Muscle of leg (tissue), 11 donors: ENCODE results near the gene SLC16A8. TPM values are rescaled to one million over a fixed set of nuclear protein-coding genes. Genes with fewer than 3 reads are reported as not detected.
A peak's percentile ranks its signal among the peaks of the same experiment; 100 is the strongest.

Source experiments
- DNase-seq: peaks from one replicate; pipeline ENCODE4 v3.0.0; 2013
- H3K27ac ChIP-seq: one replicate; pipeline ENCODE4 v1.5.1; 2013; ENCODE audit warnings: mild to moderate bottlenecking, low read length, control low read depth
- H3K27me3 ChIP-seq: one replicate; pipeline ENCODE4 v1.6.1; 2013; ENCODE audit warnings: low read length; ENCODE audit not compliant: control insufficient read depth, insufficient read depth
- H3K36me3 ChIP-seq: one replicate; pipeline ENCODE4 v1.6.1; 2013; ENCODE audit warnings: low read length; ENCODE audit not compliant: control insufficient read depth, insufficient read depth
- H3K4me1 ChIP-seq: one replicate; pipeline ENCODE4 v1.6.1; 2013; ENCODE audit warnings: low read length; ENCODE audit not compliant: control insufficient read depth, insufficient read depth
- H3K4me3 ChIP-seq: one replicate; pipeline ENCODE4 v1.5.1; 2013; ENCODE audit warnings: low read length, control low read depth
- H3K9me3 ChIP-seq: replicated peaks from 2 replicates; pipeline ENCODE4 v1.6.1; 2013; ENCODE audit warnings: low read depth, low read length; ENCODE audit not compliant: control insufficient read depth
- WGBS: methylation state at CpG from one replicate; pipeline ENCODE4 v1.1.5; 2013; ENCODE audit warnings: missing lambda C conversion rate; ENCODE audit not compliant: insufficient coverage; 5-methylcytosine and 5-hydroxymethylcytosine counted together
- polyA plus RNA-seq, 8 donors: library from polyadenylated mRNA; unstranded; fragments of 120-200 nt; gene quantifications; one replicate each; pipeline versions ENCODE4 v1.2.1 to v1.2.3, GENCODE V29; 2013; ENCODE audit warnings: inconsistent platforms in 1 of 8, low replicate concordance in 1 of 8; ENCODE audit not compliant: insufficient read length in 8 of 8, insufficient read depth in 1 of 8
- total RNA-seq: library from RNA; stranded (reverse); fragments of 120-200 nt; gene quantifications from one replicate; pipeline ENCODE4 v1.2.4, GENCODE V29; 2013

Gene SLC16A8
- total and polyA plus RNA-seq, 9 donors: 1.0 to 3.4 (median 2.4) TPM

DNA sequence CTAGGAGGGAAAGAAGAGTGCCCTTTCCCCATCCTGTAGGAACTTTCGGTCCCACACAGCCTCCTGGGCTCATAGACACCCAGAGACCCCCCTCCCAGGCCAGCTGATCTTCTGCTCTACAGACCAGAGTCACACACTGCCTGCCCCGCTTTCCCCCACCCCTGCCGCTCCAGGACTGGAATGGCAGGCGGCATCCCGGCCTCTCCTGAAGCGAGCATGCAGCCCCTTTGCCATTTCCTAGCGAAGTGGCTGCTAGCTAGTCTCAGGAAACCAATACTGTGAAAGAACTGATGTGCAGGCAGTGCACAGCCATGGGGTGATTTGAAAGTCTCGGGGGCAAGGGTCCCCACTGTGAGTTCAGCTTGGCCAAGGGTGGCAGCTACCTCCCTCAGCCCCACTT lies 18.4 kb downstream of the SLC16A8 start:
- no peak for DNase-seq
- H3K36me3 ChIP-seq: peaks cover 31% of the 10 kb centered on the region
- peaks cover 40% of the 10 kb centered on the region for H3K4me1 ChIP-seq

DNA sequence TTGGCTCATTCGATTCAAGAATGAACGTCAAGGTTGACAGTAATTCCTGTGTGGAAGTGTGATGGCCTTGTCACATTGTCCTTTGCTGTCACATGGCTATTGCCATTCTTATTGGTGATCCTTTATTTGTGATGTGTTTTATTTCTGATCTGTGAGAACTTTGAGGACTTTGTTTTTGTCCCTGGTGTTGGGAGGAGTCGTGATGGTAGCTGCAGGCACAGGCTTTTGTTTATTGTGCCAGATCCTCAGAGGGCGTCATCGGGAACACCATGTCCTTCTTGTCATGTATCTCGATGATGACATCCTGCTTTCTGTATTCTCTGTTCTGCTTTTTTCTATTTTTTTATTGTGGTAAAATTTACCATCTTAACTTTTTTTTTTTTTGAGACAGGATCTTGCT lies 21.2 kb downstream of the SLC16A8 start:
- no peak overlapping the region for H3K4me3 ChIP-seq
- no peaks in the 10 kb centered on the region for H3K27me3 ChIP-seq
- WGBS: no CpG with 5 or more reads among the region's 6 CpGs
- H3K27ac ChIP-seq: no peak overlapping the region
- H3K9me3 ChIP-seq: no peaks in the 10 kb centered on the region
- H3K36me3 ChIP-seq: peaks cover 30% of the 10 kb centered on the region
- peaks cover 14% of the 10 kb centered on the region for H3K4me1 ChIP-seq
- no peak for DNase-seq

More for the DNA sequence above, 18.4 kb downstream of the SLC16A8 start:
- no peaks in the 10 kb centered on the region for H3K9me3 ChIP-seq
- WGBS: 97% methylated on average over 6 of the region's 8 CpGs
- H3K27ac ChIP-seq: no peak overlapping the region
- no peaks in the 10 kb centered on the region for H3K27me3 ChIP-seq
- H3K4me3 ChIP-seq: no peak overlapping the region

DNA sequence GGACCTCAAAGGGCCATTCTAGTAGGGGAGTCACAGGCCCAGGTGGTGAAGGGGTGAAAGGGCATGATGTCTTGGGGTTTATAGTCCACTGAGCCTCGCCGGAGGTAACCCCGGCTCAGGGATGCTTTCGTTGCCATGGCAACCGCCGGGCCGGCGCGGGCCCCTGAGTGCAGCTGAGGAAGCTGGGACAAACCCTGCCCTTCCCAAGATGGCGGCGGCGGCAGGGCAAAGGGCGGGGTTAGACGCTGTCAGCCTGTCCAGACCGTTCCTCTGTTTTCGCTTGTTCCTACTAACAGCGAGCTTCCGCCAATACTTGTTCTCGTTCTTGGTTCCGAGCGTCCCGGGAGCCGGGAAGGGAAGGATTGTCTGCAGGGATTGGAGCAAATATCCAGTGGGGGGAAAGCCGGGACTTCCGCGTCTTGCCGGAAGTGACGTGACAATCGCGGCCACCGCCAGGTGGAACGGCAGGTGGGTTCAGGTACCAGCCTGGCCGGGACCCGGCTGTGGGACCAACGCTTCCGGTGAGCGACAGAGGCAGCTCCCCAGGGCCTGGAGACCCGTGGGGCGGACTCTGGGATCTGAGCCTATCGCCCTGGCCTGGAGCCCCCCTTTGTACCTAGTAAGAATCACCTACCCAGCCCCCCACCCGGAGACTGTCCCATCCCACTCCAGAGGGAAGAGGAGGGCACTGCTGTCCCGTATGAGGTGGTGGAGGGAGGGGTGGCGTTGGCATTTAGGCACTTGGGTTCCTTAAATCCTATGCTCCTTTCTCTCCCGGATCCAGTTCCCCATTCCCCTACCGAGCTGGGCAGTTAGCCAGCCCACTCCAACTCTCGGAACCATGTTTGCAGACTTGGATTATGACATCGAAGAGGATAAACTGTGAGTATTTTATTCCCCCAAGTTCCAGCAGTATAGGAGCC lies 26.8 kb downstream of the SLC16A8 start, which contains the start of gene PICK1:
TSS of gene PICK1 (plus strand) at position 436 of the 923 bp plus-strand sequence. CDS start at position 842, 406 bp downstream.
- under 1% methylated on average over 37 of the region's 47 CpGs for WGBS

DNA sequence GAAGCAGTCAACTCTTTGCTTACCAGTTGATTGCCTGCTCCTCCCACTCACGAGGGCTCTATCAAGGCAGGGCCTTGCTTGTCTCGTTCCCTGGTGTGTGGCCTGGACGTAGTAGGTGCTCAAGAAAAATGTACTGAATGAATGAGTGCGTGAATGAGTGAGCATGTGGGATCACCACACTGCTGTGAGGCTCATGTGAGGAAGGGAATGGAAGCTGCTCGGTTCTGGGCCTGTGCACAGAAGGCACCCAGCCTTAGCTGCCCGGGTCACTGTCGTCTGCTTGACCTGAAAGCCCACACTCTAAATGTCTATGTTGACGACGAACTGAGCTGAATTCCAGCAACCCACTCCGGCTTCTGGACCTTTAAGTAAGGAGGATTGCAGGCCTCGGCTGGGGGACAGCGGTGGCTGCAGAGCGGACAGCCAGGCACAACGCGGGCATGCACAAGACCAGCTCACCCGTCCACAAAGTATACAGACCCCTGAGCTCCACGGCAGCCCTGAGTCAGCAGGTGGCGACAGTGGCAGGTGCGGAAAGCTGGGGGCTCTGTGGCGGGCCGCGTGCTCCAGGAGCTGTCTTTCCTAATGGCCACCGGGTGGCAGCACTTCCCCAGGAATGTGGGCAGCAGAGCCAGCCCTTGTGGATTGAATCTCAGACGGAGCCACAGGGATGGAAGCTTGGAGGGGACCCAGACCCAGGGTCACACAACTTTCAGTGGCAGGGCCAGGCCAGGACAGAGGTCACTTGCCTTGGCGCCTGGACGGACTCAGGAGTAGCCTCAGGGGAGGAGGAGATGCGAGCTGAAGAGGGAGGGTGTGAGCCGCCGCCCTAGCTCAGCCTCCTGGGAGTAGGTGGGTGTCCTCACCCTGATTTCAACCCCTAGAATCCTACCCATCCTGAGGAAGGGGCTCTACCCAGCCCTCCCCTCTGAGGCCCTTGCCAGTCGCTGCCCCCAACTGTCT lies 31.8 kb downstream of the SLC16A8 start:
- Histone ChIP-seq H3K27ac (no peak overlapping the region), H3K27me3 (peaks cover 2% of the 10 kb centered on the region), H3K4me3 (no peak overlapping the region), H3K4me1 (peaks cover 18% of the 10 kb centered on the region), H3K9me3 (no peaks in the 10 kb centered on the region), H3K36me3 (no peaks in the 10 kb centered on the region)
- DNase-seq: peak; percentile 88
- 17% methylated on average over 17 of the region's 30 CpGs for WGBS

More for the DNA sequence above, 26.8 kb downstream of the SLC16A8 start, which contains the start of gene PICK1:
- DNase-seq: peak; percentile 97
- peaks cover 2% of the 10 kb centered on the region for H3K27me3 ChIP-seq
- H3K27ac ChIP-seq: peak within 1 kb of the TSS; percentile 90
- peak within 1 kb of the TSS; percentile 81 for H3K4me3 ChIP-seq
- peaks cover 5% of the 10 kb centered on the region for H3K36me3 ChIP-seq
- peaks cover 24% of the 10 kb centered on the region for H3K4me1 ChIP-seq
- no peaks in the 10 kb centered on the region for H3K9me3 ChIP-seq

DNA sequence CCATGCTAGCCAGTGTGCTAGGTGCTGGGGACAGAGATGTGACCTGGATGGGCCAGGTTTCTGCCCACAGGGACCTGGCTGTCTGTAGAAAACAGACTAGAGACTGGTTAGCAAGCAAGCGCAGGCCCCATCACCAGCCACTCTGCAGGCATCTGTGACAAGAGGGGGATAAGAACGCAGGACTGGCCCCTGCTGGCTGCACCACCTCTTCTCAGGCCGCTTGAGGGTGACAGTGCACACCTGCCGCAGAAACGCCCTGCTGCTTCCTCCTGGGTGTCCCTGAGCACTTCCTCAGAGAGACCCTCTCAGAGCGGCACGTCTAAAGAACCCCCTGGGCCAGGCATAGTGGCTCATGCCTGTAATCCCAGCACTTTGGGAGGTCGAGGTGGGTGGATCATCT lies 32.7 kb downstream of the SLC16A8 start:
- Histone ChIP-seq H3K27me3 (peaks cover 2% of the 10 kb centered on the region), H3K36me3 (no peaks in the 10 kb centered on the region), H3K4me3 (no peak overlapping the region), H3K4me1 (peaks cover 9% of the 10 kb centered on the region), H3K27ac (no peak overlapping the region), H3K9me3 (no peaks in the 10 kb centered on the region)
- no CpG with 5 or more reads among the region's 8 CpGs for WGBS
- DNase-seq: no peak

DNA sequence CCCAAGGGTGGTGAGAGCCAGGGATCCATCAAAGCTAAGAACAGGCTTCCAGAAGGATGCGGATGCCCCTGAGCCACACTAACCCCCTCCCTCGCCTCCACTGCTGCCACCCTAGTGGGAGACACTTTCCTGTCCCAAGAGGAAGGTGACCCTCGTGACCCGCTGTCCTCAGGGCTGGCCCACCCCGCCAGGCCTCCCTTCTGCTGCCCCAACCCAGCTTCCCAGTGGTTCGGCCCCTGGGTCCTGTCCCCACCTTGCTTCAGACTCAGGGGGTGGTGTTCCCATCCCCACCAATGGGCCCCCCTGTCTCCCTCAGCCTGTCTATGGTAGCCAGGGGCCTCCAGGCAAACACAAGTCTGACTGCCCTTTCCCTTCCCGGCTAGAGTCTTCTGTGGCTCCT lies 33.3 kb downstream of the SLC16A8 start:
- H3K27ac ChIP-seq: no peak overlapping the region

DNA sequence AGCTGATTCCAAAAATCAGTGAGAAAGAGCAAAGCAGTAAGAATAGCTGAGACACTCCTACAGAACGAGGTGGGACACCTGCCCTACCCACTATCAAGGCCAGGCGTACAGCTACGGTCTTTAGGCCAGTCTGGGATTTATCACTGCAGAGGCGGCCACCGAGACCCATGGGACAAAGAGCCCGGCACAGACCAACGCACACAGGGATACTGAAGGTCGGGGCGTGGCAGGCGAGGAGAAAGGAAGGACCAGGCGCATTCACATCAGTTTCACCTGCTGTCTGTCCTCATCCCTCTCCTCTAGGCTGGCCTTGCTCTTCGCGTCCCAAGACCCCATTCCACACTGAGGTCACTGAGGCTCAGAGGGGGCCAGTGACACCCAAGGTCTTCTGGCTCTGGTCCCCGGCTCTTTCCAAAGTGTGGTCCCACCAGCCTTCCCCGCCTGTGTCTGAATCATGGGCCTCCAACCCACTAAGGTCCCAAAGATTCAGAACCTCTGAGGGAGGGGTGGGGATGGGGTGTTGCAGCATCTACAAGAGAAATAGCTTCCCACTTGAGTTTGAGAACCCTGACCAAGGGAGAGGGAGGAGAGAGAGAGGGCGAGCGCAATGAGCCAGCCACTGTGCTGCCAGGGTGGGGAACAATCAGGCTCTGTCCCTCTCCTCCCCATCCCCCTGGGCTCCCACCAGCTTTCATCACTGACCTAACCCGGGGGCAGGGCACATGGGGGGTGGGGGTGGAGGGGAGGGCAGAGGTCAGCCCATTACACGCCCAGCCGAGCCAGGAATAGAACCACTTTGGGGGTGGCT lies 34.0 kb downstream of the SLC16A8 start:
- H3K4me3 ChIP-seq: no peak overlapping the region
- no peak for DNase-seq
- H3K9me3 ChIP-seq: no peaks in the 10 kb centered on the region
- H3K27ac ChIP-seq: no peak overlapping the region
- no peaks in the 10 kb centered on the region for H3K36me3 ChIP-seq
- no peaks in the 10 kb centered on the region for H3K27me3 ChIP-seq
- 81% methylated on average over 11 of the region's 20 CpGs for WGBS
- H3K4me1 ChIP-seq: peaks cover 6% of the 10 kb centered on the region

More for the DNA sequence above, 33.3 kb downstream of the SLC16A8 start:
- WGBS: 80% methylated on average over 7 of the region's 7 CpGs
- Histone ChIP-seq H3K27me3 (peaks cover 2% of the 10 kb centered on the region), H3K4me3 (no peak overlapping the region), H3K36me3 (no peaks in the 10 kb centered on the region), H3K4me1 (peaks cover 8% of the 10 kb centered on the region), H3K9me3 (no peaks in the 10 kb centered on the region)
- DNase-seq: no peak

DNA sequence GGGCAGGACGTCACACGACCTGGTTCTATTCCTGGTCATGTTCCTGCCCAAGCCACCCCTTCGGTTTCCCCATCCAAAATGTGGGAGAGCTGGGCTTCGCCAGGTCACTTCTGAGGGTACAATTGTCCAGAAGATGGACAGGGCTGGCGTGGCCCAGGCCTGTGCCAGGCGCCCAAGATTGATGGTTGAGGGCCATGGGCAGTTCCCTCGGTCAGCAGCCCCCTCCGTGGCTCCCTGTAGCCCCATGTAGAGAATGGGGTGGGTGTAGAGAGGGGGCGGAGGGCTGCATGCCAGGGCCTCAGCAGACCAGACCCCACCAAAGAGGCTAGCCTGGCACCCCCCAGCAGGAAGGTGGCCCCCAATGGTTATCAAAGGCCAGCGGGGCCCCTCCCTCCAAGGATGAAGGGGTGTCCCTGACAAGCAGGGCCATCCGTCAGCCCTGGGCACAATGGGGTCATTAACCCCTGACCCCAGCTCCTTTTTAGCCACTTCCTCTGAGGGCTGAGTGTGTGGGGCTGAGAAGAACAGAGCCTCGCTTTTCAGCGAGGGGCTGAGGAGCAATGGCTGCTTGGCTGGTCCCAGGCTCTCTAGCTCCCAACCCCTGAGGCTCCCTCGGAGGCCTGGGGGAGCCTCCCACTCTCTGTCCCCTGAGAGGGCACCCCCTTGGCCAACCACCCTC lies 37.8 kb downstream of the SLC16A8 start:
- no peak for DNase-seq
- H3K9me3 ChIP-seq: no peaks in the 10 kb centered on the region
- no peaks in the 10 kb centered on the region for H3K36me3 ChIP-seq
- 61% methylated on average over 9 of the region's 14 CpGs for WGBS
- H3K27me3 ChIP-seq: no peaks in the 10 kb centered on the region
- H3K4me1 ChIP-seq: no peaks in the 10 kb centered on the region
- no peak overlapping the region for H3K27ac ChIP-seq
- no peak overlapping the region for H3K4me3 ChIP-seq
